Liver (tissue), 9 donors: Measurements from ENCODE around the gene CAPN15. TPM values are rescaled to one million over a fixed set of nuclear protein-coding genes. Genes with fewer than 3 reads are reported as not detected.

Experiments
- DNase-seq: peaks from one replicate; pipeline ENCODE4 v3.0.0-alpha.2; 2017; ENCODE audit warnings: low spot score
- H3K27ac ChIP-seq, 2 donors: one replicate each; pipeline ENCODE4 v1.7.0; 2013; ENCODE audit warnings: inconsistent platforms in 2 of 2, low read length in 2 of 2, control low read depth in 1 of 2, low read depth in 1 of 2, mild to moderate bottlenecking in 1 of 2
- H3K27me3 ChIP-seq, 4 donors: one replicate each; pipeline versions ENCODE4 v1.6.1 to v1.7.0; 2013; ENCODE audit warnings: low read length in 3 of 4, inconsistent platforms in 1 of 4, mild to moderate bottlenecking in 1 of 4, moderate library complexity in 1 of 4; ENCODE audit not compliant: control insufficient read depth in 4 of 4, insufficient read depth in 4 of 4
- H3K36me3 ChIP-seq, 4 donors: one replicate each; pipeline versions ENCODE4 v1.6.1 to v1.7.0; 2013; ENCODE audit warnings: low read length in 3 of 4, mild to moderate bottlenecking in 3 of 4, low read depth in 1 of 4, moderate library complexity in 1 of 4; ENCODE audit not compliant: control insufficient read depth in 4 of 4, insufficient read depth in 3 of 4
- H3K4me1 ChIP-seq, 4 donors: one replicate each; pipeline versions ENCODE4 v1.6.1 to v1.7.0; 2013; ENCODE audit warnings: low read length in 3 of 4, mild to moderate bottlenecking in 3 of 4, moderate library complexity in 1 of 4; ENCODE audit not compliant: control insufficient read depth in 4 of 4, insufficient read depth in 4 of 4
- H3K4me3 ChIP-seq, 3 donors: one replicate each; pipeline versions ENCODE4 v1.6.1 to v1.7.0; 2013; ENCODE audit warnings: low read length in 3 of 3, control low read depth in 1 of 3, low read depth in 1 of 3, mild to moderate bottlenecking in 1 of 3
- H3K9ac ChIP-seq, 2 donors: one replicate each; pipeline ENCODE4 v1.7.0; 2013; ENCODE audit warnings: low read length in 2 of 2, mild to moderate bottlenecking in 2 of 2, moderate library complexity in 2 of 2, control low read depth in 1 of 2, low read depth in 1 of 2
- H3K9me3 ChIP-seq, 4 donors: one replicate each; pipeline versions ENCODE4 v1.6.1 to v1.7.0; 2013; ENCODE audit warnings: low read length in 3 of 4; ENCODE audit not compliant: control insufficient read depth in 4 of 4
- ATF3 ChIP-seq: IDR thresholded peaks from 2 replicates; pipeline ENCODE4 v1.6.1; 2016; ENCODE audit warnings: antibody characterized with exemption
- EGR1 ChIP-seq, 2 donors: IDR thresholded peaks; 2 replicates each; pipeline ENCODE4 v1.6.1; 2016 to 2018; ENCODE audit warnings: antibody characterized with exemption in 2 of 2, low read depth in 2 of 2
- FOXA1 ChIP-seq: IDR thresholded peaks from 2 replicates; pipeline ENCODE4 v1.6.1; 2016; ENCODE audit warnings: antibody characterized with exemption
- FOXA2 ChIP-seq: IDR thresholded peaks from 2 replicates; pipeline ENCODE4 v1.6.1; 2016; ENCODE audit warnings: antibody characterized with exemption
- GABPA ChIP-seq, 2 donors: IDR thresholded peaks in 1 of 2; conservative IDR thresholded peaks in 1 of 2; 2 replicates each; pipeline ENCODE4 v1.6.1; 2016; ENCODE audit warnings: antibody characterized with exemption in 2 of 2, mild to moderate bottlenecking in 1 of 2, moderate library complexity in 1 of 2
- HNF4A ChIP-seq, 2 donors: conservative IDR thresholded peaks; 2 replicates each; pipeline ENCODE4 v1.6.1; 2016; ENCODE audit warnings: antibody characterized with exemption in 2 of 2, mild to moderate bottlenecking in 2 of 2
- HNF4G ChIP-seq: IDR thresholded peaks from 2 replicates; pipeline ENCODE4 v1.6.1; 2016; ENCODE audit warnings: antibody characterized with exemption
- JUND ChIP-seq, 2 donors: IDR thresholded peaks; 2 replicates each; pipeline ENCODE4 v1.6.1; 2016; ENCODE audit warnings: antibody characterized with exemption in 2 of 2
- MAX ChIP-seq: IDR thresholded peaks from 2 replicates; pipeline ENCODE4 v1.6.1; 2016; ENCODE audit warnings: antibody characterized with exemption
- NR2F2 ChIP-seq: IDR thresholded peaks from 2 replicates; pipeline ENCODE4 v1.6.1; 2016; ENCODE audit warnings: antibody characterized with exemption
- RAD21 ChIP-seq, 2 donors: IDR thresholded peaks; 2 replicates each; pipeline ENCODE4 v1.6.1; 2016; ENCODE audit warnings: antibody characterized with exemption in 2 of 2, mild to moderate bottlenecking in 2 of 2
- REST ChIP-seq: IDR thresholded peaks from 2 replicates; pipeline ENCODE4 v1.6.1; 2016; ENCODE audit warnings: antibody characterized with exemption, mild to moderate bottlenecking
- RXRA ChIP-seq, 2 donors: IDR thresholded peaks; 2 replicates each; pipeline ENCODE4 v1.6.1; 2017 to 2018; ENCODE audit warnings: antibody characterized with exemption in 2 of 2, mild to moderate bottlenecking in 1 of 2
- SP1 ChIP-seq: IDR thresholded peaks from 2 replicates; pipeline ENCODE4 v1.6.1; 2018; ENCODE audit warnings: antibody characterized with exemption, mild to moderate bottlenecking
- TAF1 ChIP-seq: conservative IDR thresholded peaks from 2 replicates; pipeline ENCODE4 v1.6.1; 2016; ENCODE audit warnings: antibody characterized with exemption, mild to moderate bottlenecking
- YY1 ChIP-seq: IDR thresholded peaks from 2 replicates; pipeline ENCODE4 v1.6.1; 2016; ENCODE audit warnings: antibody characterized with exemption, mild to moderate bottlenecking
- WGBS: extraction: QIAGEN DNeasy Blood & Tissue Kit; methylation state at CpG from one replicate; pipeline ENCODE4 v1.1.7; 2013; 5-methylcytosine and 5-hydroxymethylcytosine counted together
- polyA plus RNA-seq, 2 donors: library from polyadenylated mRNA; stranded (reverse) in 1 of 2; unstranded in 1 of 2; fragments of 200-250 nt in 1 of 2; fragments of >200 nt in 1 of 2; fragmentation: Nextera tagmentation in 1 of 2; extraction: Ambion mirVana in 1 of 2; gene quantifications; one replicate each; pipeline versions ENCODE4 v1.2.1 to v1.2.3, GENCODE V29; 2013 to 2015
- total RNA-seq, 2 donors: library from RNA; depleted of rRNA; stranded (reverse); fragments of >200 nt; gene quantifications; one replicate each; pipeline ENCODE4 v1.2.3, GENCODE V29; 2014
- TF ChIP-seq, protein P1 (sequence below): fragments of 150-350 bp; IDR thresholded peaks from 2 replicates; pipeline ENCODE4 v1.5.1; 2017; ENCODE audit warnings: improper control_type of control experiment, low read depth, low read length; ENCODE audit not compliant: missing input control
- TF ChIP-seq, protein P2 (sequence below): IDR thresholded peaks from 2 replicates; pipeline ENCODE4 v1.6.1; 2016; ENCODE audit warnings: antibody characterized with exemption
- donor health status: healthy.
- donor health status: healthy.
- donor health status: healthy.
- donor health status: healthy.
- donor health status: healthy.

CAPN15 gene
- total and polyA plus RNA-seq, 4 donors, result 5.9 to 37.2 (median 21.6) TPM

DNA sequence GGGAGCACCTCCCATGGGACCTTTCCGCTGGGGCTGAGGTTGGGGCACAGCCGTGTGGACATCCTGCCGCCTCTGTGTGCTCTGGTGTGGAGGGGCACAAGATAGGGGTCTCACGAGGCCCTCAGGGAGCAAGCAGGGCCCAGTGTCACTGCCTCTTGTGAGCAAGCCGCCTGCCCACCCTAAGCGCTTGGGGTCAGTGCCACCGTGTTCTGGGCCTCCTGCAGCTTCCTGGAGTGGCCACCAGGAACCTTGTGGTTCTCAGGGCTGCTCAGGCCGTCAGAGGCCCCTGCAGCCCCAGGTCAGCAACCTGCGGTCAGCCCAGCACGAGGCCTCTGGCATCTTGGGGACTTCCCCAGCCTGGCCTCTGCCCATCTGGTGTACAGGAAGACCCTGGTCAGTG lies 13.6 kb upstream of the CAPN15 start:
- 83% methylated on average over 10 of the region's 10 CpGs for WGBS
- Histone ChIP-seq H3K4me3 (no peak overlapping the region), H3K4me1 (peaks cover 0 to 5% (median 2%) of the 10 kb centered on the region in 4 donors), H3K36me3 (peaks cover 17 to 35% (median 22%) of the 10 kb centered on the region in 4 donors), H3K9me3 (no peaks in the 10 kb centered on the region), H3K9ac (no peak overlapping the region), H3K27ac (no peak overlapping the region), H3K27me3 (no peaks in the 10 kb centered on the region)
- DNase-seq, result no peak
- no peak for TF ChIP-seq JUND (IDR thresholded peaks at IDR 0.05)
- TF ChIP-seq TAF1, result no peak
- no peak for TF ChIP-seq YY1
- no peak for TF ChIP-seq REST
- TF ChIP-seq HNF4A (conservative IDR thresholded peaks at IDR 0.05), result no peak
- TF ChIP-seq RXRA (IDR thresholded peaks at IDR 0.05), result no peak
- no peak for TF ChIP-seq MAX
- no peak for TF ChIP-seq FOXA2
- TF ChIP-seq EGR1 (IDR thresholded peaks at IDR 0.05; ENCODE audit: low read depth in 2 of 2), result no peak
- no peak for TF ChIP-seq FOXA1
- TF ChIP-seq HNF4G, result no peak
- no peak for TF ChIP-seq NR2F2
- TF ChIP-seq SP1, result no peak
- TF ChIP-seq RAD21 (IDR thresholded peaks at IDR 0.05), result no peak
- TF ChIP-seq, protein P1, sequence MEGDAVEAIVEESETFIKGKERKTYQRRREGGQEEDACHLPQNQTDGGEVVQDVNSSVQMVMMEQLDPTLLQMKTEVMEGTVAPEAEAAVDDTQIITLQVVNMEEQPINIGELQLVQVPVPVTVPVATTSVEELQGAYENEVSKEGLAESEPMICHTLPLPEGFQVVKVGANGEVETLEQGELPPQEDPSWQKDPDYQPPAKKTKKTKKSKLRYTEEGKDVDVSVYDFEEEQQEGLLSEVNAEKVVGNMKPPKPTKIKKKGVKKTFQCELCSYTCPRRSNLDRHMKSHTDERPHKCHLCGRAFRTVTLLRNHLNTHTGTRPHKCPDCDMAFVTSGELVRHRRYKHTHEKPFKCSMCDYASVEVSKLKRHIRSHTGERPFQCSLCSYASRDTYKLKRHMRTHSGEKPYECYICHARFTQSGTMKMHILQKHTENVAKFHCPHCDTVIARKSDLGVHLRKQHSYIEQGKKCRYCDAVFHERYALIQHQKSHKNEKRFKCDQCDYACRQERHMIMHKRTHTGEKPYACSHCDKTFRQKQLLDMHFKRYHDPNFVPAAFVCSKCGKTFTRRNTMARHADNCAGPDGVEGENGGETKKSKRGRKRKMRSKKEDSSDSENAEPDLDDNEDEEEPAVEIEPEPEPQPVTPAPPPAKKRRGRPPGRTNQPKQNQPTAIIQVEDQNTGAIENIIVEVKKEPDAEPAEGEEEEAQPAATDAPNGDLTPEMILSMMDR, result no peak
- TF ChIP-seq ATF3, result no peak
- TF ChIP-seq GABPA (IDR thresholded peaks at IDR 0.05 in 1 of 2, conservative IDR thresholded peaks at IDR 0.05 in 1 of 2), result no peak
- TF ChIP-seq, protein P2, sequence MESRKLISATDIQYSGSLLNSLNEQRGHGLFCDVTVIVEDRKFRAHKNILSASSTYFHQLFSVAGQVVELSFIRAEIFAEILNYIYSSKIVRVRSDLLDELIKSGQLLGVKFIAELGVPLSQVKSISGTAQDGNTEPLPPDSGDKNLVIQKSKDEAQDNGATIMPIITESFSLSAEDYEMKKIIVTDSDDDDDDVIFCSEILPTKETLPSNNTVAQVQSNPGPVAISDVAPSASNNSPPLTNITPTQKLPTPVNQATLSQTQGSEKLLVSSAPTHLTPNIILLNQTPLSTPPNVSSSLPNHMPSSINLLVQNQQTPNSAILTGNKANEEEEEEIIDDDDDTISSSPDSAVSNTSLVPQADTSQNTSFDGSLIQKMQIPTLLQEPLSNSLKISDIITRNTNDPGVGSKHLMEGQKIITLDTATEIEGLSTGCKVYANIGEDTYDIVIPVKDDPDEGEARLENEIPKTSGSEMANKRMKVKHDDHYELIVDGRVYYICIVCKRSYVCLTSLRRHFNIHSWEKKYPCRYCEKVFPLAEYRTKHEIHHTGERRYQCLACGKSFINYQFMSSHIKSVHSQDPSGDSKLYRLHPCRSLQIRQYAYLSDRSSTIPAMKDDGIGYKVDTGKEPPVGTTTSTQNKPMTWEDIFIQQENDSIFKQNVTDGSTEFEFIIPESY, result no peak
